Heart right ventricle (tissue), 16 donors: ENCODE data around the gene MIPEP. TPM values are rescaled to one million over a fixed set of nuclear protein-coding genes. Genes with fewer than 3 reads are reported as not detected.

ENCODE experiments used
- ATAC-seq, 8 donors: fragments of 200-7000 bp; cut with Tn5 transposase; one replicate each; pipeline ENCODE4 v1.9.1; 2020; ENCODE audit warnings: mild to moderate bottlenecking in 8 of 8, moderate library complexity in 8 of 8, moderate number of reproducible peaks in 1 of 8
- DNase-seq, 2 donors: peaks; one replicate each; pipeline ENCODE4 v3.0.0-alpha.2; 2020
- H3K27ac ChIP-seq, 10 donors: fragments of 200-600 bp; sonication (generic) in 2 of 10; one replicate each; pipeline versions ENCODE4 v1.5.0 to v1.8.0; 2020 to 2022; ENCODE audit warnings: mild to moderate bottlenecking in 3 of 10
- H3K27me3 ChIP-seq, 7 donors: fragments of 200-600 bp; one replicate each; pipeline ENCODE4 v1.8.0; 2021 to 2022; ENCODE audit warnings: mild to moderate bottlenecking in 2 of 7
- H3K36me3 ChIP-seq, 9 donors: fragments of 200-600 bp; sonication (generic) in 1 of 9; one replicate each; pipeline versions ENCODE4 v1.5.0 to v1.8.0; 2020 to 2022; ENCODE audit warnings: mild to moderate bottlenecking in 2 of 9
- H3K4me1 ChIP-seq, 9 donors: fragments of 200-600 bp; sonication (generic) in 1 of 9; one replicate each; pipeline versions ENCODE4 v1.5.0 to v1.8.0; 2020 to 2022; ENCODE audit warnings: mild to moderate bottlenecking in 4 of 9
- H3K4me3 ChIP-seq, 10 donors: fragments of 200-600 bp; sonication (generic) in 2 of 10; one replicate each; pipeline versions ENCODE4 v1.5.0 to v1.8.0; 2020 to 2022; ENCODE audit warnings: mild to moderate bottlenecking in 7 of 10, moderate library complexity in 2 of 10
- H3K9me3 ChIP-seq, 11 donors: fragments of 200-600 bp in 10 of 11; sonication (generic) in 2 of 11; one replicate each; pipeline versions ENCODE4 v1.5.0 to v1.8.0; 2013 to 2022; ENCODE audit warnings: mild to moderate bottlenecking in 2 of 11, control low read depth in 1 of 11, moderate library complexity in 1 of 11
- WGBS, 2 donors: extraction: QIAGEN DNeasy Blood & Tissue Kit; methylation state at CpG; one replicate each; pipeline ENCODE4 v1.1.7; 2013; ENCODE audit warnings: inconsistent platforms in 1 of 2; 5-methylcytosine and 5-hydroxymethylcytosine counted together
- intact Hi-C, 10 donors: fragments of 100-400 bp; cut with DNase I; formaldehyde crosslinking; loops; one replicate each; pipeline versions ENCODE4 v1.11.1 to v1.14.2; 2022
- polyA plus RNA-seq, 2 donors: library from polyadenylated mRNA; stranded (reverse); fragments of 200-250 nt; gene quantifications; one replicate each; pipeline ENCODE4 v1.2.3, GENCODE V29; 2013
- total RNA-seq, 10 donors: library from RNA; stranded (reverse); fragmentation: NEBNext Ultra II Directional in 3 of 10; extraction: Animal tissue kit (Norgen Biotek cat#: 25700) in 3 of 10; gene quantifications; one replicate each; pipeline versions ENCODE4 v1.2.1 to v1.2.4, GENCODE V29; 2021 to 2023
- TF ChIP-seq, protein P1 (sequence below), 9 donors: fragments of 200-600 bp; sonication (generic) in 2 of 9; IDR thresholded peaks; one replicate each; pipeline versions ENCODE4 v1.5.0 to v1.8.0; 2021 to 2022; ENCODE audit warnings: antibody characterized with exemption in 9 of 9, mild to moderate bottlenecking in 5 of 9, moderate library complexity in 1 of 9
- donor health status: Arrhythmogenic right ventricular cardiomyopathy.
- donor health status: ischemic (EF 13 %, LVEDD 7.1; RV severe dilation, severe dysfunction).
- donor health status: healthy with polysubstance abuse.
- donor health status: DM: no; HTN: yes; CAD: no.
- donor health status: DM: no; HTN: no; CAD: no.
- donor health status: ischemic (EF 25% LVEDD 6.9; RV normal size, moderate dysfunction).
- donor health status: ischemic (EF 25% LVEDD 5.7; RV mildly dilated, moderate dysfunction).
- donor health status: healthy.
- donor health status: DM: yes; HTN: yes; CAD: no.
- donor health status: Ischemic cardiomyopathy.
- donor health status: ischemic (EF 35%, LVEDD 5.7; RV mildly dilated, moderate dysfunction).
- donor health status: nonischemic (EF 11% LVEDD 7.7; RV severe dilation, severe dysfunction).
- donor health status: DM: yes; HTN: yes; CAD: no.
- donor health status: PGD.
- donor health status: ischemic (EF 29% LVEDD 5.4; RV normal size, mild dysfunction).
- donor health status: nonischemic (EF 23%, LVEDD 6.1; RV moderate dilation, normal function).

The MIPEP gene
- total and polyA plus RNA-seq, 12 donors, result 23.4 to 83.4 (median 44.1) TPM

DNA sequence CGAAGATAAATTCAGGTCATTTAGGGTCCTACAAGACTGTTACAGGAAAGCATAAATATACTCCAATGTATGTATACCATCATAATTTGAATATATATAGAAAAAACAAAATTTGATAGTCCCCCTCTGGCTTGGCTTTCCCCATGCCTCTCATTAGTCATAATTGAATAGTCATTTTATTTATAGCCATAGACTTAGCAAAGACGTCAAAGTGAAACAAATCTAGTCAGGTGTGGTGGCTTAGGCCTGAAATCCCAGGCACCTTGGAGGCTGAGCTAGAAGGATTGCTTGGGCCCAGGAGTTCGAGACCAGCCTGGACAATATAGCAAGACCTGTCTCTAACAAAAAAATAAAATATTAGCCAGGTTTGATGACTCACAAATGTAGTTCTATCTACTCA, 177.8 kb downstream of the MIPEP start:
- TF ChIP-seq, protein P1, sequence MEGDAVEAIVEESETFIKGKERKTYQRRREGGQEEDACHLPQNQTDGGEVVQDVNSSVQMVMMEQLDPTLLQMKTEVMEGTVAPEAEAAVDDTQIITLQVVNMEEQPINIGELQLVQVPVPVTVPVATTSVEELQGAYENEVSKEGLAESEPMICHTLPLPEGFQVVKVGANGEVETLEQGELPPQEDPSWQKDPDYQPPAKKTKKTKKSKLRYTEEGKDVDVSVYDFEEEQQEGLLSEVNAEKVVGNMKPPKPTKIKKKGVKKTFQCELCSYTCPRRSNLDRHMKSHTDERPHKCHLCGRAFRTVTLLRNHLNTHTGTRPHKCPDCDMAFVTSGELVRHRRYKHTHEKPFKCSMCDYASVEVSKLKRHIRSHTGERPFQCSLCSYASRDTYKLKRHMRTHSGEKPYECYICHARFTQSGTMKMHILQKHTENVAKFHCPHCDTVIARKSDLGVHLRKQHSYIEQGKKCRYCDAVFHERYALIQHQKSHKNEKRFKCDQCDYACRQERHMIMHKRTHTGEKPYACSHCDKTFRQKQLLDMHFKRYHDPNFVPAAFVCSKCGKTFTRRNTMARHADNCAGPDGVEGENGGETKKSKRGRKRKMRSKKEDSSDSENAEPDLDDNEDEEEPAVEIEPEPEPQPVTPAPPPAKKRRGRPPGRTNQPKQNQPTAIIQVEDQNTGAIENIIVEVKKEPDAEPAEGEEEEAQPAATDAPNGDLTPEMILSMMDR (IDR thresholded peaks at IDR 0.05), result no peak
- no peaks in the 10 kb centered on the region for H3K36me3 ChIP-seq
- H3K4me3 ChIP-seq, result no peak overlapping the region
- ATAC-seq (no peak), DNase-seq (no peak)
- intact Hi-C loops, result loop anchor here in 4 of 10 donors (10.0 kb wide), 1 partner anchor 153 kb away; no protein-coding TSS in a partner anchor
- 94 to 96% methylated on average over 3 of the region's 3 CpGs for WGBS, 2 donors
- H3K4me1 ChIP-seq, result peaks cover 0 to 11% (median 7%) of the 10 kb centered on the region in 9 donors
- H3K9me3 ChIP-seq, result peaks cover 0 to 21% (median 0%) of the 10 kb centered on the region in 11 donors
- no peaks in the 10 kb centered on the region for H3K27me3 ChIP-seq
- no peak overlapping the region for H3K27ac ChIP-seq

DNA sequence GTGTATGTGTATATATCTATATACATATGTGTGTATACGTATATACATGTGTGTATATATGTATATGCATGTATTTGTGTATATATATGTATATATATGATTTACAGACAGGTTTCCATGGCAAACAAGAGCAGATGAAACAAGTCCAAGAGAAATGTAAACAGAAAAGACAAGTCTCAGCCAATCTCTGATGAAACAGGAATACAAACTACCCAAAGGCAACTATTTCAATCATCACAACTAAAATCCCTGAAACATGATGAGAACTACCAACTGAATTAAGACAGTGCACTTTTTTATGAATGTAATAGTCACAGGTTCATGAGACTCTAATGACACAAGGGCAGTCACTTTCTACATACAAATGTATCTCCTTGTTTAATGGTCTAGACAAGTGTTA, 178.8 kb downstream of the MIPEP start:
- ATAC-seq (no peak), DNase-seq (no peak)
- H3K27me3 ChIP-seq, result no peaks in the 10 kb centered on the region
- no peak overlapping the region for H3K27ac ChIP-seq
- no peaks in the 10 kb centered on the region for H3K36me3 ChIP-seq
- H3K4me1 ChIP-seq, result peaks cover 0 to 11% (median 7%) of the 10 kb centered on the region in 9 donors
- peaks cover 0 to 21% (median 0%) of the 10 kb centered on the region in 11 donors for H3K9me3 ChIP-seq
- TF ChIP-seq, protein P1 (IDR thresholded peaks at IDR 0.05), result no peak
- intact Hi-C loops, result loop anchor here in 4 of 10 donors (10.0 kb wide), 1 partner anchor 154 kb away; no protein-coding TSS in a partner anchor
- H3K4me3 ChIP-seq, result no peak overlapping the region
- 92 to 98% methylated on average over 1 of the region's 1 CpG for WGBS, 2 donors

DNA sequence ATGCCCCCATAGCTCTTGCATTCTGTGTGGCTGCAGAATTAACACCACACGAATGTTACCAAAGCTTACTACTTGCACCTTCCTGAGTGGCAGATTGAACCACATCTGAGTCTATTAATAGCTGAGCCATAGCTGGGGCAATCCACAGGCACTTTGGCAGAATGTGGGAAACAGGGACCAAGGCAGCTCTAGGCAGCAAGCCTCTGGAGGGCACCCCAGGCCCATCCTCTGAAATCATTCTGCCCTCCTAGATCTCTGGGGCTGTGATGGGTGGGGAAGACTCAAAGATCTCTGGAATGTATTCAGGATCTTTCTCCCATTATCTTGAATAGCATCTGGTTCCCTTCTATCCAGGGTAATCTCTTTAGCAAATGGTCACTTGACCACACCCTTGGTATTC, 179.7 kb downstream of the MIPEP start:
- no peak overlapping the region for H3K4me3 ChIP-seq
- DNase-seq (peak in 1 of 2 donors; percentile 27), ATAC-seq (peak; percentile 70 to 95 (median 88))
- peaks cover 0 to 11% (median 7%) of the 10 kb centered on the region in 9 donors for H3K4me1 ChIP-seq
- no peaks in the 10 kb centered on the region for H3K36me3 ChIP-seq
- intact Hi-C loops, result loop anchor here in 4 of 10 donors (5.0 to 10.0 kb wide), 5 partner anchors 75 to 245 kb away; no protein-coding TSS in a partner anchor
- TF ChIP-seq, protein P1 (IDR thresholded peaks at IDR 0.05), result peak in 4 of 9 donors; percentile 20 to 52 (median 40)
- H3K9me3 ChIP-seq, result peaks cover 0 to 21% (median 0%) of the 10 kb centered on the region in 11 donors
- H3K27me3 ChIP-seq, result no peaks in the 10 kb centered on the region
- 26 to 39% methylated on average over 1 of the region's 1 CpG for WGBS, 2 donors
- no peak overlapping the region for H3K27ac ChIP-seq

DNA sequence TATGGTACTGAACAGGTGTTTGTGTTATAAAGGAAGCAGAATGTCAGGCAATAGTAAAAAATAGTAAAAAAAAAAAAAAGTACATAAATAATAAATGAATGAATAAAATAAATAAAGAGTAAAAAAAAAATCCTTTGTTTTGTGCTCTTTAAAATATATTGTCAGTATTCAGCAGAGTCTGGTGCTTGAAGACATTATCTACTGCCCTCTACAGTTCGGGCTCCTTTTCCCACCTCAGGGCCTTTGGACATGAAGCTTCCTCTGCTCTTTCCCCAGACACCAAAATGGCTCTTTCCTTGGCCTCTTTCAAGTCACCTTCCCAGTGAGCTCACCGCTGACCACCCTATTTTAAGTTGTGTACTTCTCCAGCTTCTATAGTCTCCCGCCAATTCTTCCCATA, 181.5 kb downstream of the MIPEP start:
- ATAC-seq (no peak), DNase-seq (no peak)
- WGBS, 2 donors, result 94 to 95% methylated on average over 3 of the region's 3 CpGs
- H3K9me3 ChIP-seq, result peaks cover 0 to 10% (median 0%) of the 10 kb centered on the region in 11 donors
- H3K4me3 ChIP-seq, result no peak overlapping the region
- H3K36me3 ChIP-seq, result no peaks in the 10 kb centered on the region
- H3K27me3 ChIP-seq, result no peaks in the 10 kb centered on the region
- TF ChIP-seq, protein P1 (IDR thresholded peaks at IDR 0.05), result peak in 6 of 9 donors; percentile 23 to 40 (median 33)
- intact Hi-C loops, result loop anchor here in 4 of 10 donors (5.0 to 10.0 kb wide), 5 partner anchors 73 to 243 kb away; no protein-coding TSS in a partner anchor
- peaks cover 0 to 25% (median 13%) of the 10 kb centered on the region in 9 donors for H3K4me1 ChIP-seq
- no peak overlapping the region for H3K27ac ChIP-seq
